ENCODE data around the gene CALD1.
A peak's percentile ranks its signal among the peaks of the same experiment; 100 is the strongest.

The CALD1 gene

DNA sequence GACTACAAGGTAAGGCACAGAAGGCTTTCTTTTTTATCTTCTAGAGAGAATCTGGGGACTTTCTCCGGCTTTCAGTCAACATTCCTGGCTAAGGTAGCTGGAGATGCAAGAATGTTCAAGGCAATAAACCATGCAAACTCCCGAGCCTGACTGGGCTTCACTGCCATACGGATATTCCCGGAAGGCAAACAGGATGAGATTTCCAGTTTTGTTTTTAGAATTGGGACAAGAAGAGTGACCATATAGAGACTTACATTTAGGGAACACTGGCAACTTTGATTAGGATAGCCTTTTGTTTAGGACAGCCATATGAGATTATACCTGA lies 269 bp downstream of the CALD1 start:
- no peak for TF ChIP-seq CTCF (conservative IDR thresholded peaks at IDR 0.05; ENCODE audit: low read length)
- no peak for DNase-seq (ENCODE audit: low read depth)
- H3K4me3 ChIP-seq (ENCODE audit: low read length): peak overlapping the region; percentile 77

DNA sequence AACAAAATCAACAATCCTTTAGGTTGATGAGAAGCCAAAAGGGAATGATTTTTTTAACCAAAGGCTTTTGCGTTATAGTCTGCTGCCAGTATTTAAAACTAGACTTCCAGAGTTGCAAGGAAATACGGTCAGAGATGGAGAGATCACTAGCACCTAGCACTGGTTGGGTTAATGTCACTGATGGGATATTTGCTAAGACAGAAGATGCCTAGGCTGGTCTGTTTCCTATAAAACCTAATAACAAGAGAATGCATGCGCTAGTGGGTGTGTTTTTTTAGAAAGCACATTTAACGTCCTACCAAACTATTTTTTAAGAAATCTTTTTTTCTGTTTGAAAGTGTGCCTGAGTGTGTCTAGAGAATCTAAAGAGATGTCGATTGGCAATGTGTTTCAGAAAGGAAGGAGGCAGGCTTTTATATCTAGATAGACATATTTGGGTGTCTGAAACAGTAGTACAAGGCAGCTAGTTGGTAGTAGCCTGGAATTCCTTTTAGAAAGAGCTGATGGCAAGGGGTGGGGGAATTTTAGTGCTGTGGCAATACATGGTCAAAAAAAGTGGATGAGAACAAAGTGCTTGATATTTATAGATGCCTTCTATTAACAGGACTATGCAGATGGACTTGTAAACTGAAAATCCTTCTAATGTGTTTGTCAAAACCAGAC lies 863 bp downstream of the CALD1 start:
- H3K4me3 ChIP-seq (ENCODE audit: low read length): peak overlapping the region; percentile 77
- DNase-seq (ENCODE audit: low read depth): no peak
- no peak for TF ChIP-seq CTCF (conservative IDR thresholded peaks at IDR 0.05; ENCODE audit: low read length)

- no peak for DNase-seq (ENCODE audit: low read depth)
- peak overlapping the region; percentile 77 for H3K4me3 ChIP-seq (ENCODE audit: low read length)
- no peak for TF ChIP-seq CTCF (conservative IDR thresholded peaks at IDR 0.05; ENCODE audit: low read length)
These were observed 1.7 kb downstream of the CALD1 start for GRCh38 chr7:134781171-134781570.

- H3K4me3 ChIP-seq (ENCODE audit: low read length): peak overlapping the region; percentile 77
- peak; percentile 55 for DNase-seq (ENCODE audit: low read depth)
- no peak for TF ChIP-seq CTCF (conservative IDR thresholded peaks at IDR 0.05; ENCODE audit: low read length)
These were observed 2.7 kb downstream of the CALD1 start for GRCh38 chr7:134782121-134782623.

- no peak for TF ChIP-seq CTCF (conservative IDR thresholded peaks at IDR 0.05; ENCODE audit: low read length)
- H3K4me3 ChIP-seq (ENCODE audit: low read length): peak overlapping the region; percentile 77
- DNase-seq (ENCODE audit: low read depth): no peak
These were observed 4.0 kb downstream of the CALD1 start for GRCh38 chr7:134783294-134784069.

DNA sequence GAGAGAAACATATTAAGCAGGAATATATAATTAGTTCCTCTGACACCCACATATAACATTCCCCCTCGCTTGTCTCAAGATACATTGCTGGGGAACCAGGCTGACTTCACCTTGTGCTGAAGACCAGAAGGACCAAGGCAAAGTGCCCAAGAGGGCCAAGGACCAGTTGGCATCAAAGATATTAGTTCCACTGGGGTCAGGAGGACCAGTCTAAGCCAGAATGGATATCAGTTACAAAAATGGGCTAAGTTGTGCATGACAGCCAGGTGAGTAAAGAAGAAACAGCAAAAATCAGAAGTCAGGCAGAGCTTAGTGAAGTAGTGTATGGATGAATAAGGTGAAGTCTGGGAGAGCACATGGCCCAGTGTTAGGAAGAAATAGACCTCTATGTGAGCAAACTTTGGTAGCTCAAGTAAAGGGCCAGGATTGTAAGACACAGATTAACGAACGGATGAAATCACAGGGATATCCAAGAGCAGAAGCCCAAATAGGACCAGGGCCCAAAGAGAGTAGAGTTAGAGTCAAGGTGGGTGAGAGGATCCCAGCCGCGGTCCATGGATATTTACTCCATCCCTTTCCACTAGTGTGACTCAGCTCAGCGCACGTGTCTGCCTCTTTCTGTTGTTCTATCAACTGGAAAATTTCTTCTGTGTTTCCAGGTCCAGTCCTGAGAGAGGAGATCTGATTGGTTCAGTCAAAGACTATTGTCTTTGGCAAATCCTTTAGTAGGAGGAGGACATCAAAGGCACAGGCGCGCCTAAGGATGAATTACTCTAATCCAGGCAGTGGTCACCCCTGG lies 5.0 kb downstream of the CALD1 start:
- DNase-seq (ENCODE audit: low read depth): no peak
- no peak overlapping the region for H3K4me3 ChIP-seq (ENCODE audit: low read length)
- TF ChIP-seq CTCF (conservative IDR thresholded peaks at IDR 0.05; ENCODE audit: low read length): no peak
